GM18526 (cell line): ENCODE data around the gene GATA3.

Source experiments
- POLR2A ChIP-seq: IDR thresholded peaks from 3 replicates; pipeline ENCODE4 v1.6.1; 2011; ENCODE audit not compliant: insufficient read length; ENCODE audit errors: extremely low read depth

The GATA3 gene

GRCh38 chr10:8085251-8085650, 30.8 kb downstream of the GATA3 start:
- TF ChIP-seq POLR2A = no peak

GRCh38 chr10:8086315-8086714, 31.8 kb downstream of the GATA3 start:
- TF ChIP-seq POLR2A = no peak

DNA sequence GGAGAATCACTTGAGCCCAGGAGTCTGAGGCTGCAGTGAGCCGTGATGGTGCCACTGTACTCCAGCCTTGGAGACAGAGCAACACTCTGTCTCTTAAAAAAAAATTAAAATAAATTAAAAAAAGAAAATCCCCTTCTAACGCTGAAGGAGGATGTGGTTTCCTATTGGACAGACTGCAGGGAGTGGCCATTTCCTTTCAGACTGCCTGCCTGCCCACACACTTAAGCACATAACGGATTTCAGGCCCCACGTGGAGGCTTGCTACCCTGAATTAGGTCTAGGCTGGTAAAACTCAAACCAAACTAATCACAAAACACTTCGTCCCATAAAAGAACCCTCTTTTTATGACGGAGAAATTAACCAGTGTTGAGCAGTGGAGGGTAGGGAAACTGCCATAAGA, 34.0 kb downstream of the GATA3 start:
- no peak for TF ChIP-seq POLR2A

GRCh38 chr10:8092428-8092827, 37.9 kb downstream of the GATA3 start:
- TF ChIP-seq POLR2A = no peak

DNA sequence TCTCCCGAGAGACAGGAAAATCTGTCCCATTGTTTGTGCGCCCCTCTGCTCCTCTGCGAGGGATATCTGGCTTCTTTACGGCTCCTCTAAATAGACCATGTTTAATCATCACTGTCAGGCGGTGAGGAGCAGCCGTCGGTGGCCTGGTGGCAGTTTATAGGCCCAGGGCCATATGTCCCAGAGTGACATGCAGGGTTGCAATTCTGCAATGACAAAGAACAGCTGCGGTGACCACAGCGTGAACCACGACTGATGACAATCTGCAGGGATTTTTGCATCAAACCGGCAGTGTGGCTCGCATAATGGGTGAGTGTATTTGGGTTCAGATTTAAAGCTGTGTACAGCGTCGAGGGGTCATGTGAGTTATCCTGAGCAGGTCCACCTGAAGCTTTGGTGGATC, 41.5 kb downstream of the GATA3 start:
- no peak for TF ChIP-seq POLR2A

GRCh38 chr10:8096931-8097330, 42.4 kb downstream of the GATA3 start:
- no peak for TF ChIP-seq POLR2A

- TF ChIP-seq POLR2A = no peak
These were observed 45.9 kb downstream of the GATA3 start for GRCh38 chr10:8100366-8100765.

DNA sequence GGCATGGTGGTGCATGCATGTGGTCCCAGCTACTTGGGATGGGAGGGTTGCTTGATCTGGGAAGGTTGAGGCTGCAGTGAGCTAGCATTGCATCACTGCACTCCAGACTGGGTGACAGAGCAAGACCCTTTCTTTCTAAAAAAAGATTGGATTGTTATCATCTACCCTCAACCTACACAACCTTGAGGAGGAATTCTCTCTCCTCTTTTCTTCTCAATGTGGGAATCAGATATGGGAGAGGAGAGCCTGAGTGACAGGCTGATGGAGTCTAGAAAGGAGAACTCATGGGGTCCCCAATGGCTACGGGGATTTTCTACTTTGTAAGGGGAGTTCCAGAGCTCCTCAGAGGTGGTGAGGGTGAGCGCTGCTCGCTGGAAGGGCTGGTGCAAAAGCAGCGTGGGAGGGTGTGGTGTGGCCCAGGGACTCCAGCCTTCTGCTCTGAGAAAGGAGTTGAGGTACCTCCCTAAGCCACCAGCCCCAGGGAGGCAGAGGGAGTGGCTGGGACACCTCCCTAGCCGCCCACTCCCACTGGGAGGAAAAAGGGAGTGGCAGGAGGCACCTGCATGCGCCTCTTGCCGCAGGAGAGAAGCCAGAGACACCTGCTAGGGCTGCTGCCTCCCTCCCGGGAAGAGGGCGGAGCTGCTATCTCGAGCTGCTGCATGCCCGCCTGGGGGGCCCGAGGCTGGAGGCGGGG, 48.4 kb downstream of the GATA3 start:
- TF ChIP-seq POLR2A = no peak

- no peak for TF ChIP-seq POLR2A
These were observed 49.1 kb downstream of the GATA3 start for GRCh38 chr10:8103543-8103942.

DNA sequence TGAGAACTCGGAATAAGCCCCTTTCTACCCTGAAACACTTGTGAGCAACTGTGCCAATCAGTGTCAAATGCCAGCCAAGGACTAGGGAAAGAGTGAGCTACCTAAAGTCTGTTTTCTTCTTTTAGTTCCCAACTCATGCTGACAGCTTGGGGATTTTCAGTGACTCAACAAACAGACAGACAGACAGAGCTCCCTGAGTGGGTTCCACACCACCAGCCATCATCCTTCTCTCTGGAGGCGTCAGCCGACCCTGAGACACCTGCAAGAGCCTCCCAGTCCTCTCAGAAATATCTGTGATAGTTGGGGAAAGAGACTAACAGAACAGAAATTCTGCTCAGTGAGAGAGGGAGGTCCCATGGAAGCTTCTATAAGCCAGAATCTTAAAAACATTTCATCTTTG, 49.5 kb downstream of the GATA3 start:
- TF ChIP-seq POLR2A = no peak

GRCh38 chr10:8104721-8105120, 50.2 kb downstream of the GATA3 start:
- no peak for TF ChIP-seq POLR2A

GRCh38 chr10:8105932-8106331, 51.4 kb downstream of the GATA3 start:
- TF ChIP-seq POLR2A = no peak

DNA sequence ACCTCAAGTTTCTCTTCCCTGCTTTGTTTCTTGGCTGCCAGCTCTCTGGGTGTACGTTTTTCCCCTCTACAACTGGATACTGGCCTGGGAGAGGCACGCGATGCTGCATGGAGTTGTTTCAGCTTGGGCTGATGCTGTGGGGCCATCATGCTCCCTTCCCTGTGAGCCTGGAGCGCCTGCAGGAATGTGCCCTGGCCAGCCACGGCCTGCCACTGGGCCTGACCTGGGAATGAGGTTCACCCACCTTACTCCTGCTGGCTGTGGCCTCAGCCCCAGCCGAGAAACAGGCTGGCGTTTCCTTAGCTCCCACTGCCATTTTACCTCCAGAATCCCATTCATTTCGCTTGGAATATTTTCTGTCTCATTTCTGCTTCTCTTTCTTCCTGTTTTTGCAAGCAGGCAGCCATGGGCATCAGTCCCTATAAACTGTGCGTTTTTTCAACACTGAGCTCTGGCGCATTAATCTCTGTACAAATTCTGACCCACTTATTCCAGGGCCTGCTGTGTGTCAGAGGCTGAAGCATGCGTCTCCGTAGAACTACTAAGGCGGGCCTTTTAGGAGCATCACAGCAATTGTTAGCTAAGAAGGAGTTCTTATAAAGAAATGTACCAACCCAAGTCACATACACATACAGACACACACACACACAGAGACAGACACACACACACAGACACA, 57.9 kb downstream of the GATA3 start:
- TF ChIP-seq POLR2A = no peak

DNA sequence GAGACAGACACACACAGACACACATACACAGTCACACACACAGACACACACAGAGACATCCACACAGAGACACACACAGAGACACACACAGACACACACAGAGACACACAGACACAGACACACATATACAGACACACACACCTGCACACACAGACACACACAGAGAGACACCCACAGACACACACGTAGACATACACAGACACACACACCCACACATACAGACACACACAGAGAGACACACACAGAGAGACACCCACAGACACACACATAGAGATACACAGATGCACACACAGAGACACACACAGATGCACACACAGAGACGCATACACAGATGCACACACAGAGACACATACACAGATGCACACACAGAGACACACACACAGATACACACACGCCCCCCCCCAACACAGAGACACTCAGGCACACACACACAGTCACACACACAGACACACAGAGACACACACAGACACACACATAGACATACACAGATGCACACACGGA, 58.5 kb downstream of the GATA3 start:
- TF ChIP-seq POLR2A = no peak

GRCh38 chr10:8113616-8114015, 59.1 kb downstream of the GATA3 start:
- no peak for TF ChIP-seq POLR2A

DNA sequence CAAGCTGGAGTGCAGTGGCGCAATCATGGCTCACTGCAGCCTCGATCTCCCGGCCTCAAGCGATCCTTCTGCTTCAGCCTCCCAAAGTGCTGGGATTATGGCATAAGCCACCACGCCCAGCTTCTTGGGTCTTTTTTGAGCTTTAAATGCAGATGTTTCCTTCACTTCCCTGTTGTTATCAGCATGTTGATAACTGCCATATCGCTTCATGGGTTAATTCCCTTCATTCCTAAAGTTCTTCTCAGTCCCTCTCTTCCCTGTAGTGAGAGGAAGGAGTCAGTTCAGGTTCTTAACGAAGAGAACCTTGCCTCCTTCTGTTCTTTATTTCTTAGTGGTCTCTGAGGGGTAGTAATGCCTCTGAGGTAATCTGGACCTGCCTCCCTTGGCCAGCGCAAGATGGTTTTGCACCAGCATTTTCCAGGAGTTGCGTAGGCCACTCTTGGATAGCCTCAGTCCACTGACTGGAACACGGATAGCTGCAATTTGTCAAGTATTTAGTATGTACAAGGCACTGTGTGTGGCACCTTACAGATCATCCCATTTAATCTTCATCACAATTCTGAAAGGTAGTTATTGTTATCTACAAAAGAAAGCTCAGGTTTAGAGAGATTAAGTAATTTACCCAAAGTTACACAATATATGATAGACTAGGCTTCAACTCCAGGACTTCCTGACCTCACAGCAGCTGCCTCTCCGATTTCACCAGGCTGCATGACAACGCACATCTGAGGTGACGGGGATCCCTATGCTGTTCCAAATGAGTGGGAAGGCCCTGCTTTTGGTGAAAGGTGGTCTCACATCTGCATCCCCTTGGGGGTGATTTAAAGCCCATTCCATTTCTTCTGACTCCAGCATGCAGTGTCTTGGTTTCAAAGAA, 60.5 kb downstream of the GATA3 start:
- no peak for TF ChIP-seq POLR2A
